ENCODE results near the gene CNTROB.

Gene CNTROB

GRCh38 chr17:7971651-7972050 lies 39.6 kb downstream of the CNTROB start:
- in situ Hi-C loops (cut with MboI; ENCODE audit: low sequenced_read_pairs): no loop called here
- DNase-seq (ENCODE audit: low spot score in 2 of 2): no peak
- H3K36me3 ChIP-seq (replicated peaks): no peaks in the 10 kb centered on the region

GRCh38 chr17:7972131-7972785 lies 40.3 kb downstream of the CNTROB start:
- H3K4me3 ChIP-seq: no peak overlapping the region
- H3K27me3 ChIP-seq (ENCODE audit: low read depth): no peaks in the 10 kb centered on the region; the same call in 1 of the 2 replicates
- no peaks in the 10 kb centered on the region for H3K36me3 ChIP-seq (replicated peaks)
- H3K4me1 ChIP-seq: no peaks in the 10 kb centered on the region
- DNase-seq (ENCODE audit: low spot score in 2 of 2): no peak
- in situ Hi-C loops (cut with MboI; ENCODE audit: low sequenced_read_pairs): no loop called here
- peaks cover 7% of the 10 kb centered on the region; the same call in 1 of the 2 replicates for H3K9me3 ChIP-seq

More at GRCh38 chr17:7971651-7972050, 39.6 kb downstream of the CNTROB start:
- H3K4me1 ChIP-seq: no peaks in the 10 kb centered on the region
- H3K4me3 ChIP-seq: no peak overlapping the region
- peaks cover 7% of the 10 kb centered on the region; the same call in 1 of the 2 replicates for H3K9me3 ChIP-seq
- no peaks in the 10 kb centered on the region; the same call in 1 of the 2 replicates for H3K27me3 ChIP-seq (ENCODE audit: low read depth)

GRCh38 chr17:7974638-7975131 lies 42.7 kb downstream of the CNTROB start:
- DNase-seq (ENCODE audit: low spot score in 2 of 2): no peak
- in situ Hi-C loops (cut with MboI; ENCODE audit: low sequenced_read_pairs): no loop called here

GRCh38 chr17:7977039-7977438 lies 45.0 kb downstream of the CNTROB start:
- in situ Hi-C loops (cut with MboI; ENCODE audit: low sequenced_read_pairs): no loop called here
- Histone ChIP-seq H3K27me3 (ENCODE audit: low read depth) (peaks cover under 1% of the 10 kb centered on the region; the same call in 1 of the 2 replicates), H3K4me3 (no peak overlapping the region), H3K36me3 (replicated peaks) (no peaks in the 10 kb centered on the region), H3K4me1 (no peaks in the 10 kb centered on the region), H3K9me3 (peaks cover 7% of the 10 kb centered on the region; the same call in 1 of the 2 replicates)
- no peak for DNase-seq (ENCODE audit: low spot score in 2 of 2)

More at GRCh38 chr17:7974638-7975131, 42.7 kb downstream of the CNTROB start:
- Histone ChIP-seq H3K27me3 (ENCODE audit: low read depth) (no peaks in the 10 kb centered on the region; the same call in 1 of the 2 replicates), H3K4me3 (no peak overlapping the region), H3K4me1 (no peaks in the 10 kb centered on the region), H3K9me3 (peaks cover 7% of the 10 kb centered on the region; the same call in 1 of the 2 replicates), H3K36me3 (replicated peaks) (no peaks in the 10 kb centered on the region)

GRCh38 chr17:7977805-7978204 lies 45.8 kb downstream of the CNTROB start:
- in situ Hi-C loops (cut with MboI; ENCODE audit: low sequenced_read_pairs): no loop called here
- Histone ChIP-seq H3K4me3 (no peak overlapping the region), H3K9me3 (peaks cover 7% of the 10 kb centered on the region; the same call in 1 of the 2 replicates), H3K4me1 (no peaks in the 10 kb centered on the region), H3K27me3 (ENCODE audit: low read depth) (peaks cover 5% of the 10 kb centered on the region; the same call in 1 of the 2 replicates), H3K36me3 (replicated peaks) (no peaks in the 10 kb centered on the region)
- no peak for DNase-seq (ENCODE audit: low spot score in 2 of 2)

- peaks cover 5% of the 10 kb centered on the region; the same call in 1 of the 2 replicates for H3K27me3 ChIP-seq (ENCODE audit: low read depth)
- no peaks in the 10 kb centered on the region for H3K36me3 ChIP-seq (replicated peaks)
- peaks cover 5% of the 10 kb centered on the region for H3K4me1 ChIP-seq
- H3K9me3 ChIP-seq: no peaks in the 10 kb centered on the region
- no peak for DNase-seq (ENCODE audit: low spot score in 2 of 2)
- in situ Hi-C loops (cut with MboI; ENCODE audit: low sequenced_read_pairs): loop anchor here (10.0 kb wide), 1 partner anchor 67 kb away; the partner anchor contains the start of gene RNF227
- no peak overlapping the region for H3K4me3 ChIP-seq
Observed at GRCh38 chr17:7982173-7982572, 50.2 kb downstream of the CNTROB start.

- H3K36me3 ChIP-seq (replicated peaks): no peaks in the 10 kb centered on the region
- H3K4me1 ChIP-seq: peaks cover 10% of the 10 kb centered on the region
- no peak overlapping the region for H3K4me3 ChIP-seq
- DNase-seq (ENCODE audit: low spot score in 2 of 2): no peak
- H3K27me3 ChIP-seq (ENCODE audit: low read depth): peaks cover 5% of the 10 kb centered on the region; the same call in 1 of the 2 replicates
- H3K9me3 ChIP-seq: no peaks in the 10 kb centered on the region
- in situ Hi-C loops (cut with MboI; ENCODE audit: low sequenced_read_pairs): loop anchor here (10.0 kb wide), 1 partner anchor 68 kb away; the partner anchor contains the start of gene RNF227
Observed at GRCh38 chr17:7982666-7983065, 50.7 kb downstream of the CNTROB start.

GRCh38 chr17:7984904-7985303 lies 52.9 kb downstream of the CNTROB start:
- H3K27me3 ChIP-seq (ENCODE audit: low read depth): peaks cover 5% of the 10 kb centered on the region; the same call in 1 of the 2 replicates
- H3K9me3 ChIP-seq: no peaks in the 10 kb centered on the region
- in situ Hi-C loops (cut with MboI; ENCODE audit: low sequenced_read_pairs): loop anchor here (5.0 to 10.0 kb wide), 2 partner anchors 53 to 70 kb away; partner anchors contain the start of genes CNTROB, RNF227 and TRAPPC1
- H3K36me3 ChIP-seq (replicated peaks): no peaks in the 10 kb centered on the region
- no peak for DNase-seq (ENCODE audit: low spot score in 2 of 2)
- H3K4me3 ChIP-seq: no peak overlapping the region
- H3K4me1 ChIP-seq: peaks cover 14% of the 10 kb centered on the region

- no peak overlapping the region for H3K4me3 ChIP-seq
- in situ Hi-C loops (cut with MboI; ENCODE audit: low sequenced_read_pairs): loop anchor here (5.0 to 10.0 kb wide), 2 partner anchors 55 to 73 kb away; partner anchors contain the start of genes CNTROB, RNF227 and TRAPPC1
- peaks cover 16% of the 10 kb centered on the region for H3K4me1 ChIP-seq
- H3K27me3 ChIP-seq (ENCODE audit: low read depth): peaks cover 2% of the 10 kb centered on the region; the same call in 1 of the 2 replicates
- H3K9me3 ChIP-seq: no peaks in the 10 kb centered on the region
- peak; percentile 47 to 61 for DNase-seq (ENCODE audit: low spot score in 2 of 2)
- no peaks in the 10 kb centered on the region for H3K36me3 ChIP-seq (replicated peaks)
Observed at GRCh38 chr17:7987112-7987893, 55.3 kb downstream of the CNTROB start.

GRCh38 chr17:7988750-7989178 lies 56.8 kb downstream of the CNTROB start:
- DNase-seq (ENCODE audit: low spot score in 2 of 2): peak; percentile 76 to 84
- in situ Hi-C loops (cut with MboI; ENCODE audit: low sequenced_read_pairs): loop anchor here (5.0 to 10.0 kb wide), 2 partner anchors 56 to 74 kb away; partner anchors contain the start of genes CNTROB, RNF227 and TRAPPC1
- no peaks in the 10 kb centered on the region for H3K36me3 ChIP-seq (replicated peaks)
- peaks cover 16% of the 10 kb centered on the region for H3K4me1 ChIP-seq
- H3K9me3 ChIP-seq: no peaks in the 10 kb centered on the region
- no peaks in the 10 kb centered on the region for H3K27me3 ChIP-seq (ENCODE audit: low read depth)
- no peak overlapping the region for H3K4me3 ChIP-seq

- peaks cover 16% of the 10 kb centered on the region for H3K4me1 ChIP-seq
- in situ Hi-C loops (cut with MboI; ENCODE audit: low sequenced_read_pairs): loop anchor here (5.0 to 10.0 kb wide), 2 partner anchors 58 to 75 kb away; partner anchors contain the start of genes CNTROB, RNF227 and TRAPPC1
- H3K36me3 ChIP-seq (replicated peaks): no peaks in the 10 kb centered on the region
- no peaks in the 10 kb centered on the region for H3K27me3 ChIP-seq (ENCODE audit: low read depth)
- H3K4me3 ChIP-seq: peak overlapping the region; percentile 38
- peak; percentile 68 to 95 for DNase-seq (ENCODE audit: low spot score in 2 of 2)
- H3K9me3 ChIP-seq: no peaks in the 10 kb centered on the region
Observed at GRCh38 chr17:7989781-7990655, 58.0 kb downstream of the CNTROB start.

GRCh38 chr17:7992516-7992915 lies 60.5 kb downstream of the CNTROB start:
- H3K36me3 ChIP-seq (replicated peaks): no peaks in the 10 kb centered on the region
- DNase-seq (ENCODE audit: low spot score in 2 of 2): no peak
- H3K4me3 ChIP-seq: no peak overlapping the region
- no peaks in the 10 kb centered on the region for H3K27me3 ChIP-seq (ENCODE audit: low read depth)
- no peaks in the 10 kb centered on the region for H3K9me3 ChIP-seq
- in situ Hi-C loops (cut with MboI; ENCODE audit: low sequenced_read_pairs): no loop called here
- peaks cover 8% of the 10 kb centered on the region for H3K4me1 ChIP-seq
